Heart left ventricle (tissue), 13 donors: ENCODE measurements around the gene WDR12.

ENCODE experiments used
- CTCF ChIP-seq, 12 donors: fragments of 200-600 bp; sonication (generic) in 4 of 12; IDR thresholded peaks; one replicate each; pipeline versions ENCODE4 v1.5.0 to v1.8.0; 2018 to 2022; ENCODE audit warnings: antibody characterized with exemption in 12 of 12, mild to moderate bottlenecking in 5 of 12
- POLR2A ChIP-seq, 2 donors: fragments of 450-650 bp; IDR thresholded peaks; one replicate each; pipeline ENCODE4 v1.6.1; 2017; ENCODE audit warnings: antibody characterized with exemption in 2 of 2, mild to moderate bottlenecking in 2 of 2, moderate library complexity in 2 of 2
- donor health status: ischemic (EF 13 %, LVEDD 7.1; RV severe dilation, severe dysfunction).
- donor health status: DM: no; HTN: yes; CAD: no.
- donor health status: DM: no; HTN: no; CAD: no.
- donor health status: ischemic (EF 25% LVEDD 6.9; RV normal size, moderate dysfunction).
- donor health status: ischemic (EF 25% LVEDD 5.7; RV mildly dilated, moderate dysfunction).
- donor health status: ischemic (EF 35%, LVEDD 5.7; RV mildly dilated, moderate dysfunction).
- donor health status: nonischemic (EF 11% LVEDD 7.7; RV severe dilation, severe dysfunction).
- donor health status: DM: yes; HTN: yes; CAD: no.
- donor health status: PGD.
- donor health status: ischemic (EF 29% LVEDD 5.4; RV normal size, mild dysfunction).
- donor health status: nonischemic (EF 23%, LVEDD 6.1; RV moderate dilation, normal function).

- TF ChIP-seq CTCF (IDR thresholded peaks at IDR 0.05) (no peak), POLR2A (IDR thresholded peaks at IDR 0.05) (no peak)
Observed at GRCh38 chr2:202842690-202843089, 68.8 kb downstream of the WDR12 start.
